NCI-H2196 treated with DMSO at 0.1 percent for 48 hours (cell line): ENCODE data around the gene KBTBD4.
"Not testable (repeated sequence)": the region's sequence is repeated elsewhere in the genome, so short reads cannot be mapped to it uniquely, and the experiment has no call there.

Source experiments
- DNase-seq: peaks from one replicate; lab custom pipeline; 2025; ENCODE audit not compliant: unreplicated experiment; lab: John Stamatoyannopoulos, UW

KBTBD4 gene

GRCh38 chr11:47562393-47562792, 16.4 kb downstream of the KBTBD4 start:
- DNase-seq: not testable (repeated sequence)

GRCh38 chr11:47560426-47560825, 18.3 kb downstream of the KBTBD4 start:
- DNase-seq: no peak

- DNase-seq: no peak
Observed at GRCh38 chr11:47558695-47559094, 20.1 kb downstream of the KBTBD4 start.

GRCh38 chr11:47557004-47557403, 21.8 kb downstream of the KBTBD4 start:
- DNase-seq: not testable (repeated sequence)

- no peak for DNase-seq
Observed at GRCh38 chr11:47553406-47553743, 25.4 kb downstream of the KBTBD4 start.

- DNase-seq: peak; percentile 87
Observed at GRCh38 chr11:47552566-47553405, 26.0 kb downstream of the KBTBD4 start, which contains the start of gene CELF1. TSS of gene CELF1 (minus strand) at chr11:47553132. CDS start at chr11:47499523, 53,609 bp downstream.

GRCh38 chr11:47552056-47552565, 26.7 kb downstream of the KBTBD4 start:
- DNase-seq: no peak

- DNase-seq: no peak
Observed at GRCh38 chr11:47551086-47551485, 27.7 kb downstream of the KBTBD4 start.

GRCh38 chr11:47550288-47551047, 28.3 kb downstream of the KBTBD4 start:
- DNase-seq: no peak

GRCh38 chr11:47546274-47546673, 32.5 kb downstream of the KBTBD4 start:
- not testable (repeated sequence) for DNase-seq

- DNase-seq: no peak
Observed at GRCh38 chr11:47545298-47545697, 33.5 kb downstream of the KBTBD4 start.

GRCh38 chr11:47541070-47541469, 37.7 kb downstream of the KBTBD4 start:
- no peak for DNase-seq

GRCh38 chr11:47539681-47540039, 39.1 kb downstream of the KBTBD4 start:
- no peak for DNase-seq

- DNase-seq: peak; percentile 50
Observed at GRCh38 chr11:47538741-47539565, 39.8 kb downstream of the KBTBD4 start.

GRCh38 chr11:47536915-47537314, 41.9 kb downstream of the KBTBD4 start:
- no peak for DNase-seq

- DNase-seq: no peak
Observed at GRCh38 chr11:47534704-47535251, 44.0 kb downstream of the KBTBD4 start.

- DNase-seq: no peak
Observed at GRCh38 chr11:47533690-47534151, 45.0 kb downstream of the KBTBD4 start.

- no peak for DNase-seq
Observed at GRCh38 chr11:47532597-47533213, 46.1 kb downstream of the KBTBD4 start.

GRCh38 chr11:47531666-47532065, 47.1 kb downstream of the KBTBD4 start:
- DNase-seq: no peak

GRCh38 chr11:47530721-47531120, 48.0 kb downstream of the KBTBD4 start:
- not testable (repeated sequence) for DNase-seq
